HG03342 (cell line): Measurements from ENCODE around the gene FAM234A.

Source experiments
- ATAC-seq: cut with Tn5 transposase; IDR thresholded peaks from one replicate; pipeline ENCODE4 v1.9.1; 2021; ENCODE audit warnings: mild to moderate bottlenecking, moderate library complexity; ENCODE audit not compliant: unreplicated experiment

Gene FAM234A

GRCh38 chr16:296276-296675 is 61.7 kb downstream of the FAM234A start:
- no peak for ATAC-seq

GRCh38 chr16:296806-297510 is 62.3 kb downstream of the FAM234A start:
- no peak for ATAC-seq

GRCh38 chr16:297832-298231 is 63.2 kb downstream of the FAM234A start:
- ATAC-seq, result no peak

- ATAC-seq, result no peak
These were observed 66.6 kb downstream of the FAM234A start for GRCh38 chr16:301235-301634.

GRCh38 chr16:301950-302349 is 67.3 kb downstream of the FAM234A start:
- ATAC-seq, result no peak

- ATAC-seq, result no peak
These were observed 69.3 kb downstream of the FAM234A start for GRCh38 chr16:303760-304505.

- no peak for ATAC-seq
These were observed 71.5 kb downstream of the FAM234A start for GRCh38 chr16:305916-306626.

- ATAC-seq, result no peak
These were observed 72.3 kb downstream of the FAM234A start for GRCh38 chr16:306911-307370.

GRCh38 chr16:307691-308312 is 73.2 kb downstream of the FAM234A start:
- no peak for ATAC-seq

- ATAC-seq, result no peak
These were observed 74.9 kb downstream of the FAM234A start for GRCh38 chr16:309476-309875.

- ATAC-seq, result no peak
These were observed 77.1 kb downstream of the FAM234A start for GRCh38 chr16:311725-312124.

GRCh38 chr16:314351-314750 is 79.7 kb downstream of the FAM234A start:
- no peak for ATAC-seq

GRCh38 chr16:314795-315299 is 80.2 kb downstream of the FAM234A start:
- ATAC-seq, result no peak
